ENCODE measurements around the gene KLRK1. TPM values are rescaled to one million over a fixed set of nuclear protein-coding genes. Genes with fewer than 3 reads are reported as not detected.
"Not testable (repeated sequence)": the region's sequence is repeated elsewhere in the genome, so short reads cannot be mapped to it uniquely, and the experiment has no call there.

The KLRK1 gene
- 7.6 TPM for total RNA-seq

DNA sequence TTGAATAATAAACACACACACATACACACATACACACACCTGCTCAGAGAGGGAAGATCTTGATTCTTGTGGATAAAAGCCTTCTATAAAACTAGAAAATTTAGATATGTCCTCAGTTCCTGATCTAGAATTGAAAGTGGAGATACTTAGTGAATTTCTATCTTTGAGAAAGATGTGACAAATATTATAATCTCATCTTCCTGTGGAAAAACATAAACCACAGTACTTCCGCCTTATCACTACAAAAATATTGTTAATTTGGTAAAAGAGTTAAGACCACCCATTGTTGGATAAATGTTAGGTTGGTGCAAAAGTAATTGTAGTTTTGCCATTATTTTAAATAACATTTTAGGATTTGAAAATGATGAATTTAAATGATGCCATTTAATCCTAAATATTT is at the start of gene KLRK1:
Gene KLRK1, minus strand, starts transcription at position 138 of the 400 bp plus-strand sequence. CDS start 1,231 bp downstream, outside the sequence.
- no peak for DNase-seq (ENCODE audit: low spot score)

DNA sequence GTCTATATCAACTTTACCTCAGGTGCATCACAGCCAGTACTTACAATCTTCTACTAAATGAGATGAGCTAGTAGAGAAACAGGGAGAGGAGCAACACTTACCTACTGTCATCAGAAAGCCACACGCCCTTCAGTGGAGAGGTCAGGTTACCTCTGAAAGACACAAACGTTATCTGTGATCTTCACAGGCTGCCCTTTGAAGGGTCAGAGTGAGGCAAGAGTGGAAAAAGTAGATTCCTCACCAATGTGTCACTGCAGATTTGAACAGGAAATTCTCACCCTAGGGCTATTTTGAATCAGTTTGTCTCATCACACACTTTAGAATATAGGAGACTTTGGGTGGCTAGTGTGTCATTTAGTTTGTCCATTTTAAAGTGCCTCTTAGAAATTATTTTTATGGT is 47.8 kb upstream of the KLRK1 start:
- not testable (repeated sequence) for DNase-seq (ENCODE audit: low spot score)

DNA sequence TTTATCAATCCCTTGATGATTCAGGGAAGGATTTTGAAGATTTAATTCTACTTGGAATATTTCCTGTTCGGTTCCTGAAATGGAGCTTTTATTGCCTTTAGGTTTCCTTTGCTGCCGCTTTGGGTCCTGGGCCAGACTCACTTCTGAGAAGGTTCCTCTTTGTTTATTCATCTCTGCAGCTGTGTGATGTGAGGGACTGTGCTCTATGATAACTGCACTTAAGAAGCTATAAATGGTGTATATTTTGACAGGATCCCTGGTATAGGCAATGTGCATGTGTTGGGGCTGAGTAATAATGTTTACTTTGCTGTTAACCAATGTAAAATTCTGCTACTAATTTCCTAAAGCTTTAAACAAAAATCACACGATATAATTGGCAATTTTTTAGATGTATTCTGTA is 46.0 kb upstream of the KLRK1 start, which contains the start of gene KLRC2:
Gene KLRC2, minus strand, starts transcription at position 195 of the 400 bp plus-strand sequence. Its CDS starts 24 bp downstream, at position 171.
- DNase-seq (ENCODE audit: low spot score), result not testable (repeated sequence)

DNA sequence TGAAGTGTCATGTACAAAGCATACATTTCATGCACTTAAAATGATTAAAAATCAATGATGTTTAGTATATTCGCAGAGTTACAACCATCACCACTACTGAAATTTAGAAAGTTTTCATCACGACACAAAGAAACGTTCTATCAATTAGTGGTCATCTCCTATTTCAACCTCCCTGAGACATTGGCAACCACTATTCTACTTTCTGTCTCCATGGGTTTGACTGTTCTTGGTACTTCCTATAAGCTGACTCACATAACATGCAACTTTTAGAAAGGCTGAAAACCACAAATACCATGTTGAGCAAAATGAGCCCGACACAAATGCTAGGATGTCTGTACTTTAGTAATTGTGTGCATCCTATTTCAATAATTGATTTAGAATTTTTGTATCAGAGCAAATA is 40.8 kb upstream of the KLRK1 start:
- not testable (repeated sequence) for DNase-seq (ENCODE audit: low spot score)

DNA sequence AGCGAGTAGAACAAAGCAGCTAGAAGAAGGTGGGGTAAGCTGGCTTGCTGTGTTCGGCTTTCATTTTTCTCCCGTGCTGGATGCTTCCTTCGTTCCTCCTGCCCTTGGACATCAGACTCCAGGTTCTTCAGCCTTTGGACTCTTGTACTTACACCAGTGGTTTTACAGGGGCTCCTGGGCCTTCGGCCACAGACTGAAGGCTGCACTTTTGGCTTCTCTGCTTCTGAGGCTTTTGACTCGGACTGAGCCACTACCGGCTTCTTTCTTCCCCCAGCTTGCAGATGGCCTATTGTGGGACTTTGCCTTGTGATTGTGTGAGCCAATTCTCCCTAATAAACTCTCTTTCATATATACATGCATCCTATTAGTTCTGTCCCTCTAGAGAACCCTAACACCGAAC is 36.1 kb upstream of the KLRK1 start:
- not testable (repeated sequence) for DNase-seq (ENCODE audit: low spot score)

DNA sequence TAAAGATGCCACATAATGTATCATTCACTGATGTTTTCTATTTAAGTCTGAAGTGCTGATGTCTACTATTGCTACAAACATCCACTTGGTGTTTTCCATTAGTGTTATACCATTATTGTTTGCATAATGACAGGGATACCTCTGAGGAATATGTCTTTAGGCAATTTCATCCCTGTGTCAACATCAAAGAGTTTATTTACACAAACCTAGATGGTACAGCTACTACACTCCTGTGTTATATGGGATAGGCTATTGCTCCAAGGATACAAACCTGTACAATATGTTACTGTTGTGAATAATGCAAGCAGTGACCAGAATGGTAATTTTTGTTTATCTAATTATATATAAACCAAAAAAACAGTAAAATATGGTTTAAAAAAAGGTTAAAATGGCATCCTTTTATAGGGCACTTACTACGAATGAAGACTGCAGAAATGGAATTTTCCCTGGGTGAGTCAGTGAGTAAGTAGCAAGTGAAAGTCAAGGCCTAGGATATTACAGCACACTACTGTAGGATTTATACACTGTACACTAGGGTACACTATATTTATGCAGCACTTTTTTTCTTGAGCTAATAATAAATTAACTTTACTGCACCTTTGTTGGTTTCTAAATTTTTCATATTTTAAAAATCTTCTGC is 34.5 kb upstream of the KLRK1 start:
- DNase-seq (ENCODE audit: low spot score), result not testable (repeated sequence)

DNA sequence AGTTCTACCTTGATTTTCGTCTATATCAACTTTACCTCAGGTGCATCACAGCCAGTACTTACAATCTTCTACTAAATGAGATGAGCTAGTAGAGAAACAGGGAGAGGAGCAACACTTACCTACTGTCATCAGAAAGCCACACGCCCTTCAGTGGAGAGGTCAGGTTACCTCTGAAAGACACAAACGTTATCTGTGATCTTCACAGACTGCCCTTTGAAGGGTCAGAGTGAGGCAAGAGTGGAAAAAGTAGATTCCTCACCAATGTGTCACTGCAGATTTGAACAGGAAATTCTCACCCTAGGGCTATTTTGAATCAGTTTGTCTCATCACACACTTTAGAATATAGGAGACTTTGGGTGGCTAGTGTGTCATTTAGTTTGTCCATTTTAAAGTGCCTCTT is 32.3 kb upstream of the KLRK1 start:
- not testable (repeated sequence) for DNase-seq (ENCODE audit: low spot score)

DNA sequence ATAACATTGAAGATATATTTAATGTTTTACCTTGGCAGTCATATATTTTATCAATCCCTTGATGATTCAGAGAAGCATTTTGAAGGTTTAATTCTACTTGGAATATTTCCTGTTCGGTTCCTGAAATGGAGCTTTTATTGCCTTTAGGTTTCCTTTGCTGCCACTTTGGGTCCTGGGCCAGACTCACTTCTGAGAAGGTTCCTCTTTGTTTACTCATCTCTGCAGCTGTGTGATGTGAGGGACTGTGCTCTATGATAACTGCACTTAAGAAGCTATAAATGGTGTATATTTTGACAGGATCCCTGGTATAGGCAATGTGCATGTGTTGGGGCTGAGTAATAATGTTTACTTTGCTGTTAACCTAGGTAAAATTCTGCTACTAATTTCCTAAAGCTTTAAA is 30.5 kb upstream of the KLRK1 start, which contains the start of gene KLRC3:
Gene KLRC3, minus strand, starts transcription at position 262 of the 400 bp plus-strand sequence. Its CDS starts 45 bp downstream, at position 217.
- not testable (repeated sequence) for DNase-seq (ENCODE audit: low spot score)

DNA sequence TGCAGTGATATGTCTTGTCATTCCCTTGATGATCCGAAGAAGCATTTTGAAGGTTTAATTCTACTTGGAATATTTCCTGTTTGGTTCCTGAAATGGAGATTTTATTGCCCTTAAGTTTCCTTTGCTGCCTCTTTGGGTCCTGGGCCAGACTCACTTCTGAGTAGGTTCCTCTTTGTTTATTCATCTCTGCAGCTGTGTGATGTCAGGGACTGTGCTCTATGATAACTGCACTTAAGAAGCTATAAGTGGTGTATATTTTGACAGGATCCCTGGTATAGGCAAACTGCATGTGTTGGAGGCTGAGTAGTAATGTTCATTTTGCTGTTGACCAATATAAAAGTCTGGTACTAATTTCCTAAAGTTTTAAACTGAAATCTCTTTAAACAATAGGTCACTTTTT is 19.6 kb upstream of the KLRK1 start, which contains the start of gene KLRC4:
Gene KLRC4, minus strand, starts transcription at position 366 of the 400 bp plus-strand sequence. Its CDS starts 182 bp downstream, at position 184.
- no peak for DNase-seq (ENCODE audit: low spot score)

DNA sequence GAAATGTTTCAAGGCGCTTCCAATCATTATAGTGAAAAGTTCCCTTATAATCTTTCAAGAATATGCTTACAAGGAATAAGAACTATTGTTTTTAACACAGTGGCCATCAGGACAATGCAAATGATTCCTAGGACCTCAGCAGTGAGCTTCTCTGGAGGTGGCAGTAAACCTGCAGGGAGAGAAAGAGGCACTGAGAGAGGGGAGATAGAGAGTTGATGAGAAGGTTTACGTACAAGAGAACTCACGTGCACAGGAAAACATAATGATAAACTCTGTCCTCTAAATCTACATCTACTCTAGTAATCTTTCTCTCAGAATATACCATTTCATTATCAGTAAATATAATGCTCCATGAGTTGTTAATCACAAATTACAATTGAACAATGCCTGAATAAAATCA is 19.0 kb upstream of the KLRK1 start:
- DNase-seq (ENCODE audit: low spot score), result no peak

DNA sequence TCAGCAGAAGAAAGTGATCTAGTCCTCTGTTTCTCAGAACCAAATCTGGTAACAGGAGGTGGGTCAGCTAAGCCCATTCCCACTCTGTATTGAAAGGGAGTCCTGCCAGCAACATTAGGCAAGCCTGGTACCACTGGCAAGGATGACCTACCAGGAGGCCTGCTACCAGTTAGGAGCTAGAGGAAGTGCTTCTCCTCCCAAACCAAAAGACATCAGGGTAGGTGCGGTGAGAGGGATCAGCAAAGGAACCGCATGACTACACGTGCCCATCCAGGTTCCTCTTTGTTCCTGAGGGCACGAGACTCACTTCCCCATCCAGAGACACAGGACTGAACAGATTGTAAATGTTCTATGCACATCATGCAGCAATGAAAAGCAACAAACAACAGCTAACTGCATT is 16.9 kb upstream of the KLRK1 start:
- no peak for DNase-seq (ENCODE audit: low spot score)

DNA sequence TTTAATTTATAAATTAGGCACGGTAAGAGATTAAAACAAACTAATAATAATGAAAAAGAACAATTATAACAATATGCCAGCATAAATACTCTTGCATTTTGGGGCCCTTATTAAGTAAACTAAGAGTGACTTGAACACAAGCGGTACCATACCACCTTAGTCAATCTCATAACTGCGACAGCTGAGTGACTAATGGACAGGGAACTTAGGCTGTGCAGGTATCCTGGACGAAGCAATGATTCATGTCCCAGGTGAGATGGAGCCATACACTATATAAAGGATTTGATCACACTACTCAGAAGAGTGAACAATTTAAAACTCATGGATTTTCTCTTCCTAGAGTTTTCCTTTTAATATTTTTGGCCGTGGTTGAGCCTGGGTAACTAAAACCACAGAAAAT is 15.5 kb upstream of the KLRK1 start:
- DNase-seq (ENCODE audit: low spot score), result no peak

DNA sequence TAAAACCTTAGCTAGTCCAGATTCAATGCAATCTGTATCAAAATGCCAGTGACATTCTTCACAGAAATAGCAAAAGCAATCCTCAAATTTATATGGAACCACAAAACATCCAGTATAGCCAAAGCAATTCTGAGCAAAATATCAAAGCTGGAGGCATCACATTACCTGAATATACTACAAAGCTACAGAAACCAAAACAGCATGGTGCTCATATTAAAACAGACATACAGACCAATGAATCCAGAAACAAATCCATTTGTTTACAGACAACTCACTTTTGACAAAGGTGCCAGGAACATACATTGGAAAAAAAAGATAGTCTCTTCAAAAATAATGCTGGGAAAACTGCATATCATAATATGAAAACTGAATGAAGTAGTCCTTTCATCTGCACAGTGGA is 15.0 kb upstream of the KLRK1 start:
- no peak for DNase-seq (ENCODE audit: low spot score)

DNA sequence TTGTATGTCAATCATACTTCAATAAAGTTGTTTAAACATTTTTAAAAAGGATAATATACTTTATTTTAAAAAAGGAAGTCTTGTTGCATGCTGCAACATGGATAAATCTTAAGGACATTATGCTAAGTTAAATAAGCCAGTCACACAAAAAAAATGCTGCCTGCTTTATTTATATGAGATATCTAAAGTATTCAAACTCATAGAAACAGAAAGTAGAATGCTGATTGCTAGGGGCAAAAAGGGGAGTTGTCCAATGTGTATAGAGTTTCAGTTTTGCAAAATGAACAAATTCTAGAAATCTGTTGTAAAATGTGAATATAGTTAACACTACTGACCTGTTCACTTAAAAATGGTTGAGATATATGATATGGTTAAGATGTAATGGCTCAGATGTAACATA is 11.0 kb upstream of the KLRK1 start:
- DNase-seq (ENCODE audit: low spot score), result no peak

DNA sequence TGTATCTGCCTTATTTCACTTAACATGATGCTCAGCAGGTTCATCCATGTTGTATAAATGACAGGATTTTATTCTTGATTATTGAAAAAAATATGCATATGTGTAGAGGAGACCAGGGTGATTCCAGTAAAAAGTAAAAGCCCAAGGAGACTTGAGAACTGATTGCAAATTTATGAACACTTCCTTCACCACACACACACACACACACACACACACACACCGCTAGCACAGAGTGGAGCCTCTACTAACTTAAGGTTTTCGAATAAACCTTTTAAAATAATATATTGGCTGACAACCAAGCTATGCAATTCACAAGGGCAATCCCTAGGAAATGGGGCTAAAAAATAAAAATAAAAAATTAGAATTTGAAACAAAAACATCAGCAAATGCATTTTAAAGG is 8.3 kb upstream of the KLRK1 start:
- no peak for DNase-seq (ENCODE audit: low spot score)

DNA sequence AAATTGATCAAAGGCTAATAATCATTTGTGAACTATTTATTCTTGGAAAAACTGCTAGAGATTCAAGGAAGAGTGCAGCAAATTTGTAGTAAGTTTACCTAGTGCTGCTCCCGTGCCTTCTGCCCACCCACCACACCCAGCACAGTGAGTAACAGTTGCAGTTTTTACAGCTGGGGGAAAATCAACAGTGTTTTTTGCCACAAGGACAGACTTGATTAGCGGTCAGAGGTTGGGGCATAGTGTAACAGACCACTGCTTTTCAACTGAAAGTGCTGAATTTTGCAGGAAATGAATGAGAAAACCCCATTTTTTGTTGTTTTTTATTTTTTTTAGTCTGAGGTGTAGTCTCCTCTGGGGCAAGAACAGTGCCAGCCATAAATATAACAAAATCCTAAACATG is 7.5 kb upstream of the KLRK1 start:
- no peak for DNase-seq (ENCODE audit: low spot score)

DNA sequence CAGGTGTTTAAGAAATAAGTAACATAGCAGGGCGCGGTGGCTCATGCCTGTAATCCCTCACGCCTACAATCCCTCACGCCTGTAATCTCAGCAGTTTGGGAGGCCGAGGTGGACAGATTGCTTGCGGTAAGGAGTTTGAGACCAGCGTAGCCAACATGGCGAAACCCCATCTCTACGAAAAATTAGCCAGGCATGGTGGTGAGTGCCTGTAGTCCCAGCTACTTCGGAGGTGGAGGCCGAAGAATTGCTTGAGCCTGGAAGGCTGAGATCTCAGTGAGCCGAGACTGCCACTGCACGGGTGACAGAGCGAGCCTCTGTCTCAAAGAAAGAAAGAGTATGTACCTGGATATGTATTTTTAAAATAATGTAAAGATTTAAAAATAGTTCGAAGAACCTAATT is 6.3 kb upstream of the KLRK1 start:
- DNase-seq (ENCODE audit: low spot score), result not testable (repeated sequence)

DNA sequence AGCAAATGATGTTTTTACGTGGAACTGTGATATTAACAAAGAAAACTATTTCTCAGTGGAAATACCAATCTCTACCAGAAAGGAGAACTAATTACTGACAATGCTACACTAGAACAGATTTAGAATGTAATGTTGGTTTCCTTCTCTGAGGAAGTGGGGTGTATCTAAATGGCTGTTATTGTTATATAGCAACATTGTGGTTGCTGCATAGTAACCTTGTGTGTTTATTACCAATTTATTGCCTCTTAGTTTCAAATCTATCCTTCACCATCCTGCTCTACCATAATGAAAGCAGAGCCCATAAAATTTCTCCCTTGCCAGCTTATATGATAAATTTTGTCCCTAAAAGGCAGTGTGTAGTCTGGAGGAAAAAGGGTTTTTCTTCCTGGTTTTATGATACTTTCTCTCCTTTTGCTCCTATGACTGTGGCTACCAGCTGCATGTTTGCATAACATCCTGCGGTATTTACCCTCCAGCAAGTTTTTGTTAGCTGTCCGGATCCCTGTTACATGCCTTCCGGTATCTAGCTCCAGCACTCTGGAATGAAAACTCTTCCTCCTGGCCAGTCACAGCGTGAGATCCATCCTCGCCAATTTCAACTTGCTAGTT is 5.7 kb upstream of the KLRK1 start:
- no peak for DNase-seq (ENCODE audit: low spot score)

DNA sequence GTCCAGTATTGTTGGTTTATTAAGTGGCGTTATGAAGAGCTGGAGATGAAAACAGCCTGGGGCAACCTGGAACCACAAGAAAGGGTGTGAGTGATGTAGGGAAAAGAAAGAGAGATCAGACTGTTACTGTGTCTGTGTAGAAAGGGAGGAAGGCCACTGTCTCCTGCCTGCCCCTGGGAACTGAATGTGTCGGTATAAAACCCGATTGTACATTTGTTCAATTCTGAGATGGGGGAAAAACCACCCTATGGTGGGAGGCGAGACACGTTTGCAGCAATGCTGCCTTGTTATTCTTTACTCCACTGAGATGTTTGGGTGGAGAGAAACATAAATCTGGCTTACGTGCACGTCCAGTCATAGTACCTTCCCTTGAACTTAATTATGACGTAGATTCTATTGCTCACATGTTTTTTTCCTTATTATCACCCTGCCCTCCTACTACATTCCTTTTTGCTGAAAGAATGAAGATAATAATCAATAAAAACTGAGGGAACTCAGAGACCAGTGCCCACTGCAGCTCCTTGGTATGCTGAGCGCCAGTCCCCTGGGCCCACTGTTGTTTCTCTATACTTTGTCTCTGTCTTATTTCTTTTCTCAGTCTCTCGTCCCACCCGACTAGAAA is 4.8 kb upstream of the KLRK1 start:
- not testable (repeated sequence) for DNase-seq (ENCODE audit: low spot score)

DNA sequence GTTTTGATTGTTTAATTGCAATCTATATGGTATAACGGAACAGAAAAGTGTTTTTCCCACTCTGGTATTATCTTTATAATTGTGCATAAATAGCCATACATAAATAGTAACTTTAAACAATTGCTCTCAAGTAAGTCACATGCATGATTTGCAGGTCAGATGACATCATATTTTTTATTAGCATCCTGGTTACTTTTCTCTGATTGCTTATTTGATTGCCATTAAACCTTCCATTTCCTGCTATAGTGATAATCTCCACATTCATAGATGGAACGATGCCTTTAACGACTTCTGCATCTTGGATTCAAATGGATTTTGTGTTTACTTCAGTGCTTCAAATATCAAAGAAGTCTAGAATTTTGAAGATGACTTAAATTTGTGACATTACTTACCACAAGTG is 3.5 kb upstream of the KLRK1 start:
- DNase-seq (ENCODE audit: low spot score), result no peak

DNA sequence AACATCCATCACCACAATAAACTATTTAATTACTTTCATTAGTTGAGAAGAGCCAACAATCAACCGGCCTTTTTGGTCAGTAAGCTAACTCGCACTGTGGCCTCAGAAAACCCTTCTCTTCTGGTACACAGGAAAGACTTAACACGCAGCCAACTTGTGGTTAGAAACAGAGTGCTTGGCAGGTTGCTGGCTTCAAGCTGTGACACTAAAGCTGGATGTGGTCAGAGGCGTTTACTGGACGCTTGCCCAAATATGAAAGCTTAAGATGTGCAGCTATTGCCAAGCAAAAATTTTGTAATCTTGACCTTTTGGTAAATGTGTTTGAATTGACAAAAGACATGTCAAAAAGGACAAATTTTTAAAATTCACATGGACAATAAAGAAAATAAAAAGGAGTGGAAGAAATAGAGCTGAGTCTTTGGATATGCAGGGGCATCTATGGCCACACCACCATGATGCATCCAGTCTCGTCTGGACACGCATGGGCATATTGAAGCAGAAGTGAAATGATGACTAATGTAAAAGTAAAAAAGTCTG is 2.6 kb upstream of the KLRK1 start:
- peak; percentile 62 for DNase-seq (ENCODE audit: low spot score)

DNA sequence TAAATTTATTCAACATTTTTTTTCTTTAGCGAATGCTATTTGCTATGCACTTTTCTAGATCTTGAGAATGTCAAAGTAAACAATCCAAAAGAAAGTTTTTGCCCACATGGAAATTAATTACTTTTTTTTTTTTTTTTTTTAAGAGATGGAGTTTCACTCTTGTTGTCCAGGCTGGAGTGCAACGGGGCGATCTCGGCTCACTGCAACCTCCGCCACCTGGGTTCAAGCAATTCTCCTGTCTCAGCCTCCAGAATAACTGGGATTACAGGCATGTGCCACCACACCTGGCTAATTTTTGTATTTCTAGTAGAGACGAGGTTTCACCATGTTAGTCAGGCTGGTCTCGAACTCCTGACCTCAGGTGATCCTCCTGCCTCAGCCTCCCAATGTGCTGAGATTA is 1.1 kb upstream of the KLRK1 start:
- DNase-seq (ENCODE audit: low spot score), result not testable (repeated sequence)
